HS-5 (cell line): ENCODE data around the gene UGT1A6.
"Not testable (repeated sequence)": the region's sequence is repeated elsewhere in the genome, so short reads cannot be mapped to it uniquely, and the experiment has no call there.

Source experiments
- DNase-seq: peaks from one replicate; pipeline ENCODE4 v3.0.0-alpha.2; 2012; ENCODE audit warnings: low read depth

The UGT1A6 gene

DNA sequence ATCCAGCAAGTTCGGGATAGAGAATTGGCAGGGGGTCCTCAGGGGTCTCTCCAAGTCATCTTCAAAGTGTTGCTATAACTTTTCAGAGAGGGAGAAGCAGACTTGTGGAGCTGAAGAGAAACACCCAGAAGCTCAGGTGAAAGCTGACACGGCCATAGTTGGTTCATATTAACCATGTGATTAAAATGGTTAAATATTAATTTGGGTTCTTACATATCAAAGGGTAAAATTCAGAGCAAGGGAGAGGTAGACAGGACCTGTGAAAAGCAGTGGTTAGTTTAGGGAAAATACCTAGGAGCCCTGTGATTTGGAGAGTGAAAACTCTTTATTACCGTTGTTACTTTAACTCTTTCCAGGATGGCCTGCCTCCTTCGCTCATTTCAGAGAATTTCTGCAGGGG, at the start of gene UGT1A6:
Gene UGT1A6, plus strand, starts transcription at position 243 of the 400 bp plus-strand sequence. Its CDS starts 115 bp downstream, at position 358.
- no peak for DNase-seq

DNA sequence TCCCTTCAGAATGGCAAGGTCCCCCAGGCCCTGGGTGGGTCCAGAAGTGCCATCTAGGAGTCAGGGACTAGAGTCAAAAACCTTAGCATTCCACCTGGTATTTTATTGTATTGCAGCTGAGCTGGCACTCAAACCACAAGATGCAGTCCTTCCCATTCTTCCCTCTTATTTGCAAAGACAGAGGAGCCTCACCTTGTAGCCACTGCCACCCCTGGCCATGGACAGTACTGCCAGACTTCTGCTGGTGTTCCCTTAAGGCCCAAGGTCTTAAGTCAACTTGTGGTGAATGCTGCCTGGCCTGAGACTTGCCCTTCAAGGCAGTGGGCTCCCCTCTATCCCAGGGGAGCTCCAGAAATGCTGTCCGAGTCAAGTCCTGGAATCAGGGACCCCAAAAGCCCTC, 49.6 kb upstream of the UGT1A6 start:
- DNase-seq, result no peak

- not testable (repeated sequence) for DNase-seq
These were observed 46.7 kb upstream of the UGT1A6 start for GRCh38 chr2:233646033-233646432.

DNA sequence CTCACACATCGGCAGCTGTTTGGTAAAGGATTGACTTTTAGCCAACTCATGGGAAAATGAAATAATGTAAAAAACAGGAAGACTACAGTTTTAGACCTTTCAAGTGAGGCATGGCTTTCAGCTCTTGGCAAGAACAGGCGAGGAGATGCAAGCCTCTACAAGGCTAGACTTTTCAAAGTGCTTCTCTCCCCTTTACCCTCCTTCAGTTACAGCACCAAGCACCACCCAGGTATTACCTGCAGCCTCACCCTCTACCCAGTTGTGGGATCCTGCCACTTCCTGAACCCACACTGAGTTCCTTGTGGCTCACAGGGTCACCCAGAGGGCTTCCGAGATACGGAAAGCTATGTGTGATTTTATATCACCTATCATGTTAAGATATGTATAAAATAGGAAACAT, 41.7 kb upstream of the UGT1A6 start:
- no peak for DNase-seq

- DNase-seq, result no peak
These were observed 41.3 kb upstream of the UGT1A6 start for GRCh38 chr2:233651430-233651829.

DNA sequence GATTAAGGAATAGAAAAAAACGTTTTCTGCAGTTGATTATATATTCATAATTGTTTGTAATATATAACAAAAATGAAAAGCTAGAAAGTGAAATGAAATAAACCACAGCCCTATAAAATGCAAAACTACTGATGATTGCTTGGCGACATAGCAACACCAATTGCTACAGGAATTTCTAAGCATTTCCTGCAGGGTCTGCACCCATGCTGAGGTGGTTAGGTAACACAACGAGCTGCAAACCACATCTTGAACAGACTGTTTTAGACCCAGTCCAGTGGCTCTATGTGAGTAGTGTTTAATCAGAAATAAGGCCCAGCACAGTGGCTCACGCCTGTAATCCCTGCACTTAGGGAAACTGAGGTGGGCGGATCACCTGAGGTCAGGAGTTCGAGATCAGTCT, 38.2 kb upstream of the UGT1A6 start:
- DNase-seq, result no peak

GRCh38 chr2:233655043-233655442, 37.6 kb upstream of the UGT1A6 start:
- DNase-seq, result no peak

DNA sequence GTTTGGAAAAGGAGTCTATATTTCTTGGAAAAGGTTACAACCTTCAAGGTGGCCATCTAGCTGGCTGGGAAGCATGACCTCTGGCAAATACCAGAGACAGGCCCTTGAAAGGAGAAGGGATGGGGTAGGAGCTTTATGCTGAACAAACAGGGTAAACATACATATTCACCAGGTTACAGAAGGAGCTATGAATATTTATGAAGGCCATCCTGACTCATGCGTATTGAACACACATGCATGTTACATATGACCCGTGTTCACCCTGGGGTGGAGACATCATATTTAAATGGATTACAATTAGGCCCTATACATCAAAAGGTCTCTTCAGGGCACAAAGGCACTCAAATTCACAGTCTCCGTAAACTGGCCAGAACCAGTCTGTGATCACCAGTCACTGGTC, 36.7 kb upstream of the UGT1A6 start:
- DNase-seq, result not testable (repeated sequence)

GRCh38 chr2:233656443-233656842, 36.2 kb upstream of the UGT1A6 start:
- no peak for DNase-seq

GRCh38 chr2:233658610-233659009, 34.1 kb upstream of the UGT1A6 start:
- DNase-seq, result no peak

DNA sequence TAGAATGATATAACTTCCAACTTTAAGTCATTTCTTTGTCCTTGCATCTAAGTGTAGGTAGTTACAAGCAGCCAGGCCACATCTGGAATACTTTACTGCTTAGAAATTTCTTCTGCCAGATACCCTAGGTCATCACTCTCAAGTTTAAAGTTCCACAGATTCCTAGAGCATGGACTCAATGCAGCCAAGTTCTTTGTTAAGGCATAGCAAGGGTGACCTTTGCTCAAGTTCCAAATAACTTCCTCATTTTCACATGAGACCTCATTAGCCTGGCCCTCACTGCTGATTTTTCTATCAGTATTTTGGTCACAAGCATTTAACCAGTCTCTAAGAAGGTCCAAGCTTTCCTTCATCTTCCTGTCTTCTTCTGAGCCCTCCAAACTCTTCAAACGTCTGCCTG, 28.8 kb upstream of the UGT1A6 start:
- DNase-seq, result no peak

- no peak for DNase-seq
These were observed 24.0 kb upstream of the UGT1A6 start for GRCh38 chr2:233668605-233669260.

GRCh38 chr2:233671290-233672161, 21.2 kb upstream of the UGT1A6 start, which contains the start of gene UGT1A9:
UGT1A9 (plus strand) TSS chr2:233671898; CDS start chr2:233671935, 37 bp downstream.
- DNase-seq, result no peak

GRCh38 chr2:233672886-233673285, 19.8 kb upstream of the UGT1A6 start:
- no peak for DNase-seq

DNA sequence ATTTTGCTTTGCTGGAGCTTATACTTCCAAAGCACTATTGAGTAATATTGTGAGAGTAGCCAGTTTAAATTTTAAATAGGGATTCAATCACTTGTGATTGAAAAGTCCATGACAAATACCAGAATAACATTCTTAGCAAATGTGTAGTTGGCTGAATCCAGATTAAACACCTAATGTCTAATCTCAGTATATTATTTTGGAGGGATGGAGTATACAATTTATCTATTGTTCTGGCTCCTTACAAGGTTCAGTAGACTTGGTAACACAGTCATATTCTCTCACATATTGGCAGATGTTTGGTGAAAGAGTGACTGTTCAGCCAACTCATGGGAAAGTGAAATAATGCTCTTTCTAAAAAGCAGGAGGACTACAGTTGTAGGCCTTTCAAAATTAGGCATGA, 18.8 kb upstream of the UGT1A6 start:
- no peak for DNase-seq

- no peak for DNase-seq
These were observed 18.4 kb upstream of the UGT1A6 start for GRCh38 chr2:233674314-233674713.

DNA sequence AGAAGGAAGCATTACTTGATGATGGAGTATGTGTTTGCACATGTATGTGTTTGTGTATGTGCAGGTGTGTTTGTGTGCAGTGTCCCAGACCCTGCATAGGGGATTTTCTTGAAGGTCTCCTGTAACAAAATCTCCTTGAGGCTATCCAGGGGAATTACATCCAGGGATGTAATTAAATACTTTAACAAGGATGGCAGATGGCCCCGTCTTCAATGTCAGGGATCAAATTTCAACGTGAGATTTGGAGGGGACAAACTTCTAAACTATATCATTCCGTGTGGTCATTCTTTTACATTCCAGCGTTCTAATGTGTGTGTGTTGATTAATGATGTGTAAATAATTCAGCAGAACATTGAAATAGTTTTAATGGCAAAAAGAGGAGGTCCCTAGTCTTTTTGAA, 17.7 kb upstream of the UGT1A6 start:
- DNase-seq, result no peak

- DNase-seq, result no peak
These were observed 16.6 kb upstream of the UGT1A6 start for GRCh38 chr2:233676046-233676445.

DNA sequence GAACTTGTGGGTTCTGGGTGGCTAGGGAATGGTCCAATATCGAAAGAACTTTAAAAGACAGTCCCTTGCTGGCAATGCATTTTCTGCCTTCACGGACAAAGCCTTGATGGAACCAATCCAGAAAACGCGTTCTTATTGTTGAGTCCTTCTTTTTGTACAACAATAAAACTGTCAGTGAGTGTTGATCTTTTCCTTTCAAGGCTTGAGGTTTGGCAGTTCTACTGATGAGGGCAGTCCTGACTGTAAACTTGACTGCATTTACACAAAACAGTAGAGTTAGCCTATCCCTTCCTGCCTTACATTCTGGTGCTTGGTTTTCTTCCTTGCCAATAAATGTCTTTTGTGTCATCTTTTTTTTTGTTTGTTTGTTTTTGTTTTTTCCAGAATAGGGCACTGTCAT, 13.5 kb upstream of the UGT1A6 start:
- DNase-seq, result no peak

DNA sequence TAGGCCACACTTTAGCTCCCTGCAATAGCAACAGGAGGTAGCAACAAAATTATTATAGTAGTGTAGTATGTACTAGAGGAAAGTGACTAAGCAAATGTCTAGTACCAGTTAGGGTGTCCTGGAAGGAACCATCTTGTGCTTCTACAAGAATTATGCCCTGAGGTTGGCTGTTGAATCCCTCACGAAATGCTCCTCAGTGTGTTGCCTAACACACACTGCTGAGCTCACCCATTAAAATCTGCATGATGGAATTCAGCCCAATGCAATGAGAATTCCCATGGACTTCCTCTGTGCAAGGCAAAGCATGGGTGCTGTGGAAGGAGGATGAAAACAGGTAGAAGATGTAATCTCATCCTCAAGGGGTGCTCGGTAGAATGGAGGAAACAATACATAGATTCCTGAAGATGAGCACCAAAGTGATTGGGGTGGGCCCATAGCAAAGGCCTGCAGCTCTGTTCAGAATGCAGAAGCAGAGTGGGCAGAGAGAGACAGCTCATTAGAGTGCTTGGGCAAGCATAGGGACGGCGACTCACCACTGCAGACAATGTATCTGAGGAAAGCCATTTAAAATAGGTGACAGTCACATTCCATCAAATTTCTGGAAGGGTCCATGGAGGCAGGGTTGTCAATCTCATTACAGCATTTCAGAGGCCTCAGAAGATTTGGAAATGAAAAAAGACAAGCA, 12.2 kb upstream of the UGT1A6 start:
- no peak for DNase-seq

GRCh38 chr2:233681521-233682099, 11.1 kb upstream of the UGT1A6 start, which contains the start of gene UGT1A7:
UGT1A7 (plus strand) TSS chr2:233681901; CDS start chr2:233681938, 37 bp downstream.
- no peak for DNase-seq

DNA sequence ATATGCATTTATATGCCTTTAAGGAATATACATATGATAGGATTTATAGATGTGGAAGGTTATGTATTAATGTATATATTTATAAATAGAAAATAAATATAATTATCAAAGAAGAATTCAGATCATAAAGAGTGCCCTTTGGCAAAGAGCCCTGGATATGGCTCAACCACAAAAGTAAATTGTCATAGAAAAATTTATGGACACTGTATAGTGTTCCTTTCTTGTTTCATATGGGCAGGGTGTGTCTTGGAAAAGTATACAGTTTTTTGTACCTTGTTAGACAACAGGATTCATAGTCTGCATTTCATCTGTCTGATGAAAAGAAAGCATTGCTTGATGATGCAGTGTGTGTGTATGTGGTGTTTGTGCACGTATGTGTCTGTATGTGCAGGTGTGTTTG, 8.1 kb upstream of the UGT1A6 start:
- DNase-seq, result no peak
